Parathyroid adenoma (tissue), 2 donors: Measurements from ENCODE around the gene UBR3.
"Not testable (repeated sequence)": the region's sequence is repeated elsewhere in the genome, so short reads cannot be mapped to it uniquely, and the experiment has no call there.

ENCODE experiments used
- H2AFZ ChIP-seq: fragments of 300-600 bp; sonication (generic); one replicate; pipeline ENCODE4 v1.7.0; 2017; ENCODE audit warnings: antibody characterized with exemption, mild to moderate bottlenecking
- H3K27ac ChIP-seq: fragments of 300-600 bp; sonication (generic); one replicate; pipeline ENCODE4 v1.7.0; 2017
- H3K27me3 ChIP-seq: fragments of 300-600 bp; sonication (generic); one replicate; pipeline ENCODE4 v1.7.0; 2017; ENCODE audit warnings: low read length; ENCODE audit not compliant: control insufficient read depth, insufficient read depth
- H3K36me3 ChIP-seq: fragments of 300-600 bp; sonication (generic); one replicate; pipeline ENCODE4 v1.7.0; 2017; ENCODE audit warnings: low read length; ENCODE audit not compliant: control insufficient read depth, insufficient read depth
- H3K4me1 ChIP-seq: fragments of 300-600 bp; sonication (generic); one replicate; pipeline ENCODE4 v1.7.0; 2017; ENCODE audit warnings: control low read depth
- H3K4me2 ChIP-seq: fragments of 300-600 bp; sonication (generic); one replicate; pipeline ENCODE4 v1.7.0; 2017; ENCODE audit warnings: low read length
- H3K4me3 ChIP-seq: fragments of 300-600 bp; sonication (generic); one replicate; pipeline ENCODE4 v1.7.0; 2017; ENCODE audit warnings: low read depth, low read length
- H3K79me2 ChIP-seq: fragments of 300-600 bp; sonication (generic); one replicate; pipeline ENCODE4 v1.7.0; 2017; ENCODE audit warnings: control low read depth
- H3K9ac ChIP-seq: fragments of 300-600 bp; sonication (generic); one replicate; pipeline ENCODE4 v1.7.0; 2017; ENCODE audit warnings: mild to moderate bottlenecking
- H3K9me3 ChIP-seq: fragments of 300-600 bp; sonication (generic); one replicate; pipeline ENCODE4 v1.7.0; 2017; ENCODE audit warnings: low read length; ENCODE audit not compliant: control insufficient read depth
- CTCF ChIP-seq: fragments of 300-600 bp; sonication (generic); IDR thresholded peaks from one replicate; pipeline ENCODE4 v1.7.0; 2017; ENCODE audit warnings: antibody characterized with exemption, mild to moderate bottlenecking
- donor health status: primary hyperparathyroidism.

The UBR3 gene

GRCh38 chr2:170121689-170122088 lies 294.4 kb downstream of the UBR3 start:
- no peak overlapping the region for H3K4me2 ChIP-seq
- no peak overlapping the region for H3K4me3 ChIP-seq
- no peak overlapping the region for H3K27ac ChIP-seq
- no peaks in the 10 kb centered on the region for H3K36me3 ChIP-seq
- no peaks in the 10 kb centered on the region for H3K4me1 ChIP-seq
- no peaks in the 10 kb centered on the region for H3K79me2 ChIP-seq
- no peaks in the 10 kb centered on the region for H3K27me3 ChIP-seq
- H3K9me3 ChIP-seq = no peaks in the 10 kb centered on the region
- TF ChIP-seq CTCF = no peak
- no peak overlapping the region for H2AFZ ChIP-seq
- H3K9ac ChIP-seq = no peak overlapping the region

GRCh38 chr2:170122883-170123547 lies 295.8 kb downstream of the UBR3 start:
- no peak for TF ChIP-seq CTCF

DNA sequence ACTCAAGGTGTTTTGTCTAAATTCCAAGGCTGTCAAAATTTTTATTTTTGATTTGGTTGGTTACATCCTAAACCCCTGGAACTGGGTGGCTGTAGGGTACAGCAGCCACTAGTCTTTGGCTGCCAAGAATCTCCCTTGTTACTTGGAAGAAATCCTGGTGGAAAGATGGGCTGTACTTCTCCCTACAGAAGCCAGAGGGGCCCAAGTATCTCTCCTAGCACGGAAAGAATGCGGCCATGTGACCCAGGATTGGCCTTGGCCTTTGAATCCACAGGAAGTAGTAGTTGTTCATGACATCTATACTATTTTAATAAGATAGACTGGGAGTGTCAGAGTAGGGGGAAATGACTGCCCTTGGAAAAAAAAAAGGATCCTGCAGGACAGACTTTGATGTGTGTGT lies 296.3 kb downstream of the UBR3 start:
- no peak overlapping the region for H3K9ac ChIP-seq
- H3K27ac ChIP-seq = no peak overlapping the region
- H3K36me3 ChIP-seq = no peaks in the 10 kb centered on the region
- H3K4me2 ChIP-seq = no peak overlapping the region
- no peaks in the 10 kb centered on the region for H3K4me1 ChIP-seq
- H3K79me2 ChIP-seq = no peaks in the 10 kb centered on the region
- H3K4me3 ChIP-seq = no peak overlapping the region
- TF ChIP-seq CTCF = no peak
- no peaks in the 10 kb centered on the region for H3K9me3 ChIP-seq
- no peaks in the 10 kb centered on the region for H3K27me3 ChIP-seq
- no peak overlapping the region for H2AFZ ChIP-seq

More at GRCh38 chr2:170122883-170123547, 295.8 kb downstream of the UBR3 start:
- no peaks in the 10 kb centered on the region for H3K79me2 ChIP-seq
- no peak overlapping the region for H2AFZ ChIP-seq
- H3K27me3 ChIP-seq = no peaks in the 10 kb centered on the region
- H3K36me3 ChIP-seq = no peaks in the 10 kb centered on the region
- H3K27ac ChIP-seq = no peak overlapping the region
- H3K9ac ChIP-seq = no peak overlapping the region
- no peak overlapping the region for H3K4me2 ChIP-seq
- H3K4me1 ChIP-seq = no peaks in the 10 kb centered on the region
- H3K9me3 ChIP-seq = no peaks in the 10 kb centered on the region
- H3K4me3 ChIP-seq = no peak overlapping the region

DNA sequence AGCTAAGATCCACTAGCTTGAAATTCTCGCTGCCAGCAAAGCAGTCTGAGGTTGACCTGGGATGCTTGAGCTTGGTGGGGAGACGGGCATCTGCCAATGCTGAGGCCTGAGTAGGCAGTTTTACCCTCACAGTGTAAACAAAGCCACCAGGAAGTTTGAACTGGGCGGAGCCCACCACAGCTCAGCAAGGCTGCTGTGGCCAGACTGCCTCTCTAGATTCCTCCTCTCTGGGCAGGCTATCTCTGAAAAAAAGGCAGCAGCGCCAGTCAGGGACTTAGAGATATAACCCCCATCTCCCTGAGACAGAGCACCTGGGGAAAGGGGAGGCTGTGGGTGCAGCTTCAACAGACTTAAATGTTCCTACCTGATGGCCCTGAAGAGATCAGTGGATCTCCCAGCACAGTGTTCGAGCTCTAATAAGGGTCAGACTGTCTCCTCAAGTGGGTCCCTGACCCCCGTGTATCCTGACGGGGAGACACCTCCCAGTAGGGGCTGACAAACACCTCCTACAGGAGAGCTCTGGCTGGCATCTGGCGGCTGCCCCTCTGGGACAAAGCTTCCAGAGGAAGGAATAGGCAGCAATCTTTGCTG lies 299.0 kb downstream of the UBR3 start:
- H3K27ac ChIP-seq, H3K79me2 ChIP-seq, H3K4me2 ChIP-seq, H3K27me3 ChIP-seq, H3K4me1 ChIP-seq, H3K36me3 ChIP-seq, H2AFZ ChIP-seq, H3K4me3 ChIP-seq, H3K9ac ChIP-seq, H3K9me3 ChIP-seq: not testable (repeated sequence)
